GM18870 (cell line): ENCODE measurements around the gene LHPP.

ENCODE experiments used
- ATAC-seq: cut with Tn5 transposase; IDR thresholded peaks from one replicate; pipeline ENCODE4 v1.9.1; 2021; ENCODE audit warnings: moderate library complexity; ENCODE audit not compliant: unreplicated experiment

Gene LHPP

DNA sequence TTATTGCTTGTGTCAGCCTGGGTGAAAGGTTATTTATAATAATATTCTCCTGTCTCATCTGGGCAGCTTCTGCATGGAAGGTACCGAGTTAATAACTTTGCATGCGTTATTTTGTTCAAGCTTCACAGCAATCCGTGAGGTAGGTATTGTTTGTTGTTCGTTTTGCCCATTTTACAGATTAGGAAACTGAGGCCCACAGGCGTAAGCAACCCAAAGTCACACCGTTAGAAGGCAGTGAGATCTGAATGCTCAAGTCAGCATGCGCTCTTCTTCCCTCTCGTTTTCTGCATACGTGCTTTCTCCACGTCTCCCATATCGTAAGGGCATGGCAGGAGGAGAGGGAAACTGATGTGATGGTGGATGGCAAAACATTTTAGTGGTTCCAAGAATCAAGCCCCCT is 34.1 kb downstream of the LHPP start:
- ATAC-seq, result no peak

DNA sequence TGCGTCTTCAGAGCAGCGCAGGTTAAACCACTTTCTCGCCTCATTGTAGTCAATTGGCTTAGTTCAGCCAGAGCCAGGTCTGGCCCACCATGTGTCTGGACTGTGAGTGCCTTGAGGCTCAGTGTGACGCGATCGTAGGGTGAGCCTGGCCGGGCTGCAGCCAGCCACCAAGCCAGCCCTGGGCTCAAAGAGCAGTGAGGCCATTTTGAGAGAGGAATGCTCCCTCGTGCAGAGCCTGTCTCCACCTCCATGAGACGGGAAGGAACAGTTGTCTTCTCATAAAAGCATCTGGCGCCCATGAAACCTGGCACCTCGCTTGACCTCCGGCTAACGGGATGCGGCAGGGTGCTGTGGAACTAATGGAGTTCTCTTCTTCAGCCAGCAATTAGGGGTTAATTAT is 34.5 kb downstream of the LHPP start:
- ATAC-seq, result no peak

DNA sequence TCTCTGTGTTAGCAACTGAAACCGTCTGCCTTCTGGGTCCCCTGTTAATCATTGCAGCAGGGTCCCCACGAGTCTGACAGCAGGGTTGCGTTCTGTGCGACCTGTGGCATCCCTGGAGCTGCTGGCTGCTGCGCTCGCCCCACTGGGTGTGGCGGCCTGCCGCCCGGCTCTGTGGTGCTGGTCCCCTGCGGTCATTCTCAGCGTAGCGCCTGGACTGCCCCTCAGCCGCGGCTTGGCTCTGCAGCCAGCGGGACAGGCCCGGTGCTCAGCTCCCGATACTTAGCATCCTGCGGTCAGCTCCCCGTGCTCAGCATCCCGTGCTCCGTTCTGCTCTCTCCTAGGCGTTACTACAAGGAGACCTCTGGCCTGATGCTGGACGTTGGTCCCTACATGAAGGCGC is 35.0 kb downstream of the LHPP start:
- ATAC-seq, result no peak

DNA sequence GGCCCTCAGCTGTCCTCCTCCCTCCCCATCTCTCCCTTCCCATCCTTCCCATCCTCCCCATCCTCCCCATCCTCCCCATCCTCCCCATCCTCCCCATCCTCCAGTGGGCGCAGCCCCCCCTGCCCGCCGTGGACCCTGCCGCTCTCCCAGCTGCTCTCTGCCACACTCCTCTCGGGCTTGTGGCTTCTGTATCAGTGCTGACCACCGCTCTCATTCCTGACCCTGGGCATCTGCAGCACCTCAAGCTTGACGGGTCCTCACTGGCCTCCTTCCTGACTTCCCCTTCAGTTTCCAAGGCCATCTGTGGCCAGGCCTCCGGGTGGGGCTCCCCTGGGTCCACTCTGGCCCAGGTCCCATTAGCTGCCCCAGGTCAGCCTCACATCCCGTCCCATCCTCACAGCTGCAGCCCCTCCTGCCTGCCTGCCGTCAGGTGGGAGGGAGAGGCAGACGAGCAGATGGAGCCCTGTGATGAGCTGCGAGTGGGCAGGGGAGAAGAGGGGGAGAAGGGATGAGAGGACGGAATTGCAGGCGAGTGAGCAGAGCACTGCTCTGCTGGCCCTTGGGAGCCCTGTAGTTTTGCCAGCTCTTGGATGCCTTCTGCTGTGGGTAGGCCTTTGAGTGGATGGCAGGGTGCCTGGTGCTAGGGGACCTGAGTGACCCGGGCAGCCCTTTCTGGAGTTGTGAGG is 35.7 kb downstream of the LHPP start:
- no peak for ATAC-seq

DNA sequence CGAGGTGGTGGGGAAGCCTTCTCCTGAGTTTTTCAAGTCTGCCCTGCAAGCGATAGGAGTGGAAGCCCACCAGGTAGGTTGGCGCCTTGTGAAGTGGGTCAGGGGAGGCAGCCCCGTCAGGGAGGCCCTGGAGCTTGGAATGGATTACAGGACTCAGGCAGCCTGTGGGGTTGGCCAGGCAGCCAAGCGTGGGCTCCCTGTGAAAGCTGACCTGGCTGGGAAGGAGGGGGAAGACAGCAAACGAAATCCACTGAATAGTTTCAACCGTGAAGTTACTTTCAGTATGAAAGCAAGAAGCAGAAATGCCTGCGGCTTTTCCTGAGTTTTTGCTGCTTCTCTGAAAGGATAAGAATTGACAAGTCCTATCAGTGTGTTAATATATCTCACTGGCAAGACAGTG is 36.4 kb downstream of the LHPP start:
- ATAC-seq, result no peak

DNA sequence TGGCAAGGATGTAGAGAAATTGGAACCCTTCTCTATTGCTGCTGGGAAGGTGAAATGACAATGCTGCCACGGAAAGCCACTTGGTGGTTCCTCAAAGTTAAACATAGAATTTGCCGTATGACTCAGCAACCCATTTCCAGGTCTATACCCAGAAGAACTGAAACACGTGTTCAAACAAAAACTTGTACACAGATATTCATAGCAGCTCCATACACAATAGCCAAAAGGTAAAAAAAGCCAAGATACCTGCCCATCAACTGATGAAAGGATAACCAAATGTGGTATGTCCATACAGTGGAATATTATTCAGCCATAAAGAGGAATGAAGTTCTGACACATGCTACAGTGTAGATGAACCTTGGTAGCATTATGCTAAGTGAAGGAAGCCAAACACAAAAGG is 39.1 kb downstream of the LHPP start:
- no peak for ATAC-seq

DNA sequence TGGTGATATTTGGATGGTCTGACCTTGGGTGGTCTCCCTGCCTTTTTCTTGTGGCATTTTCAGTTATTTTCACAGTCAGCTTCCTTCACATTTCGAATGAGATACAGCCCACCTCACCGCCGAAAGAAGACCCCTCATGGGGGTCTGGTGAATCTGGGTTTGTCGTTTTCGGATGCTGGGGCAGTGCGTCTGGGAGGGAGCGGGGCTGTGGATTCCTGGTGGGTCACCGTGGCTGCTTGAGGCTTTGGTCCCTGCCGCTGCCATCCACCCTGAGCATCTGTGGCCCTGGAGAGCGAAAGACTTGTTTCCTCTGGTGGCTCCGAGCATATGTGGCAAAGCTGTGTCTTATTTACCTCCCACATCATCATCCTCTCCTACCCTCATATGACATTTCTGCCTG is 43.1 kb downstream of the LHPP start:
- ATAC-seq, result no peak

DNA sequence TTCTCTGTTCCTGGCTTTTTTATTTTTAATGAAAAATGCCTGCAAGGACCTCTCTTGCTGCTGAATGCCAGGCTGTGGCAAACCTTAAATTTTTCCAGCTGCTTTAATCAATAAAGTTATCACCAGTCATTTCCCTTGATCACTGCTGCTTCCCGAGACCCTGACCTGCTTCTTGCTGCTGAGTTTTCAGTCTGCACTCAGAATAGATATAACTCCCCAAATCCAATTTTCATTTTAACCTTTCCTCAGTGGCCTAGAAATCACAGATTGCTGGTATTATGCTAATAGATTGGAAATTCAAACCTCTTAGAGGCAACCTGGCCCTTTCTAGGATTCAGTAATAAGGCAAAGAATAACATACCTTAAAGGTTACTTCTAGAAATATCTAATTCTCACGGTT is 43.7 kb downstream of the LHPP start:
- ATAC-seq, result no peak

DNA sequence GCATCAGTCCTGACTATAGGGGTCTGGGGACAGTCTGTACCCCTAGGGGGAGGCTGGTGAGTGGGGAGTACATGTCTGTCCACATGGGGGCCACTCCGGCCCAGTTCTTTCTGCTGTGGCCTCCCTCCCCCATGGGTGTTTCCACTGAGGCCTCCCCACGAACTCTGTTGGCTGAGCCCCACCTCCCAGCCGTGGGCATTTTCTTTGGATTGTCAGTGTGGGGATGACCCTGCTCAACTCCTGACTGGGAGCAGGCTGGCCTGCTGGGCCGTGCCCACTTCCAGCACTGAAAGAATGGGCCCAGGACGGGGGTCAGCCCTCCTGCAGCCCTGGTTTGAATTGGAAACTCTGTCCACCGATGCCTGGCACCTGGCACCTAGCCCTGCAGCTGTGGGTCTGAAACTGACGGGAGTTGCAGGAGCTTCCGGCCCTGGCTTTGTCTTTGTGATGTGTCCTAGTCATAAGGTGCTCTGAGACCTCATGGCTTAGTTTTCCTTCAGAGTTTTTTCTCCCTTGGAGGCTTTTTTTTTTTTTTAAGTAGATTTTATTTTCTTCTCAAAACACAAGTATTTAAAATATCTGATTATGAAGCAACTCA is 46.5 kb downstream of the LHPP start:
- ATAC-seq, result no peak

DNA sequence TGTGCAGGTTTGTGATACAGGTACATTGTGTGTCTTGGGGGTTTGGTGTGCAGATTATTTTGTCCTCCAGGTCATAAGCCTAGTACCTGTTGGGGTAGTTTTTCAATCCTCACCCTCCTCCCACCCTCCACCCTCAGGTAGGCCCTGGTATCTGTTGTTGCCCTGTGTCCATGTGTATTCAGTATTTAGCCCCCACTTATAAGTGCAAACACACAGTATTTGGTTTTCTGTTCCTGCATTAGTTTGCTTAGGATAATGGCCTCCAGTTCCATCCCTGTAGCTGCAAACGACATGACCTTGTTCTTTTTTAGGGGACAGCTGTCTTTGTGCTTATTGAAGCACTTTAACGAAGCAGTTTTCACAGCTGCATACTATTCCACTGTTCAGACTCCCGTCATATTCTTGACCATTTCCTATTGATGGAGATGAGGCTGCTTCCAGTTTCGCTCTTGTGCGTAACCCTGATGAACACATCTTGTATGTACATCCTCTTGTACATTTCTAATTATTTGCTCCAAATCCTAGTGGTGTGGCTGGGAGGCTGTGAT is 47.4 kb downstream of the LHPP start:
- ATAC-seq, result no peak

DNA sequence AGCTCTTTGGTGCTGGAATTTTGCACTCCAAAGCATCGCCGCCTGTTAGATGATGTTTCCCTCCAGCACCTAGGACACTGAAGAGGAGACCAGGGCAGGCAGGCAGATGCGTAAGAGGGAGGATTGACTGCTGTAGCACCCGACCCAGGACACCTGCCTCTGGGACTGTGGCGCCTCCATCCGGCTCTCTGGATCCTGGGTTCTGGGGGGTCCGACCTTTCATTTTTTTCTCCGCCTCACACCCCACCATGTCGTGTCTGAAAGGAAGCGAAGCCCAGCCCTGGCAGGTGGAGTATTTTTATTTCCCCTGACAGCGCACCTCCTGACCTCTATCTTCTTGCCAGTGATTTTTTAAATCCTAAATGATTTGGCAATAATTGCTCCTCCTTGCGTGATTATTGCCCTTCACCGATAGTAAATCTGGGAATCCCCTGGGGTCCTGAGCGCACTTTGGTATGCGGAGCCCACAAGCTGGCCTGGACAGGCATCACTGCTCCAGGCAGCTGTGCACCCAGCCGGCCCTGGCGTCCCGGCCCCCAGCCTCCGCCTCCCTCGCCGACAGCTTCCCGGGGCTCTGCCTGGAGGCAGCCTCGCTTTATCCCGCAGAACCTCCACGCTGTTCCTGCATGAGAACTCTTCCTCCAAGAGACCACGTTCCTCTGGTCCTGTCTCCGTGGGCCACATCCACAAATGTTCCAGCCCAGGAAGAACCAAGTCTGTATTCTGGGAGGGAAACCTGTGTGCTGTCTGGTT is 48.4 kb downstream of the LHPP start:
- ATAC-seq, result no peak

DNA sequence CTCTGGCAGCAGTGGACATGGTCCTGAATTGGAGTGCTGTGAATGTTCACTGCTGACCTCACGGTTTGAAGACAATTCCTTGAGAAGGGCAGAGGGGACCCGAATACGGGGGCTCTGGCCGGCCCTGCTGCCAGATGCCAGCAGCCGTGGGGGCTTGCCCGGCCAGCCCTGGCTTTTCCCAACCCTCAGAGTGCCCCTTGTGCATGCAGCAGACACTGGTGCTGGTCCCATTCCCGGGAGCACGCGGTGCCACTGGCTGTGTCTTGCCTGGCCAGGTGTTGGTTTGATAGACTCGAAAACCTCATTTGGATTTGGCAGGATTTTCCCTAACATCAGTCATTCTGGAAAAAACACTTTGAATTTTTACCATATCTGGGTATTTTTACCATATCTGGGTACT is 49.1 kb downstream of the LHPP start:
- ATAC-seq, result no peak

DNA sequence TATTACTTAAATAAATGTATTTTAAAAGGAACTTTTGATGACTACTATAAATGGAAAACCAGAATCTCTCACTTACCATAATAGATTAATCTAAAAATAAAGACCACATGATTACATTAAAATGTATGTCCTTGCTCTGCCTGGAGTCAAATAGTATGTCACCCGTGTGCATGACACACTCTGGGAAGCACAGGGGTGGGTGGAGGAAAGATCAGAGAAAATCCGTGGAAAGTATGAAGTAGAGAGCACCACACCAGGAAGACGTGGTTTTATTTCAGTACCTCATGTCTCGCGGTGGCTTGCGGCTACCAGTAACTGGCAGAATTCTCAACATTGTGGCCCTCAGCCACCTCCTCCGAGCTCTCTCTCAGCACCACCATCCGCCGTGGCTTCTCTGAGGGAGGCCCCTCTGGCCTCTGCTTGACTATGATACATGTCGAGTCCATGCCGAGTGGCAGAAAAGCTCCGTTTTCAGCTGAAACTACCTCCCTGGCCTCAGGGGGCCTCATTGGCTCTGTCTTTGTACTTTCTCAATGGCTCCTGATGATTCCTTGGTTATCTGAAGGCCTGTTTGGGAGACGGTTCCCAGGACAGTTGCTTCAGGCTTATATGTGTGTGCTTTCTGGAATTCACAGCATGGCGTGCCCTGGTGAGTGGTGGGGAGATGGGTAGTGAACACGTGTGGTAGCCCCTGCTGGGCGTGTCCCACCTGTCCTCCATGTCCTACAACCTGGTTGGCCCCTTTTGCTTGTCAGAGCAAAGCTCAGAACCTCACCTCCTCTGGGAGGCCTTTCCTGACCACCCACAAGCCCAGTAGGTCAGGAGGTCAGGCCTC is 49.8 kb downstream of the LHPP start:
- ATAC-seq, result no peak

DNA sequence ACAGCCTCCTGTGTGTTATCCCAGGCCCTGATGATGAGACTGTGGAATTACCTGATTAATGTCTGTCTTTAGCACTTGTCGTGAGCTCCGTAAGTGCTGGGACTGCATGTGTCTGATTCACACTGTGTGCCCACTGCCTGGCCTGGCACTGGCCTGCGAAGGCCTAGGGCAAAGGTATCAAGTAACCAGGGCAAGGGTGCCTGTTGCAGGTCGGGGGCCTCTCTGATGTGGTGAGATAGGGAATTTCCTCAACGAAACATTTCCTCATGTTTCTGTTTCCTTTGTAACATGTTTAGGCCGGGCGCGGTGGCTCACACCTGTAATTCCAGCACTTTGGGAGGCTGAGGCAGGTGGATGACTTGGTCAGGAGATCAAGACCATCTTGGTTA is 50.4 kb downstream of the LHPP start:
- no peak for ATAC-seq

DNA sequence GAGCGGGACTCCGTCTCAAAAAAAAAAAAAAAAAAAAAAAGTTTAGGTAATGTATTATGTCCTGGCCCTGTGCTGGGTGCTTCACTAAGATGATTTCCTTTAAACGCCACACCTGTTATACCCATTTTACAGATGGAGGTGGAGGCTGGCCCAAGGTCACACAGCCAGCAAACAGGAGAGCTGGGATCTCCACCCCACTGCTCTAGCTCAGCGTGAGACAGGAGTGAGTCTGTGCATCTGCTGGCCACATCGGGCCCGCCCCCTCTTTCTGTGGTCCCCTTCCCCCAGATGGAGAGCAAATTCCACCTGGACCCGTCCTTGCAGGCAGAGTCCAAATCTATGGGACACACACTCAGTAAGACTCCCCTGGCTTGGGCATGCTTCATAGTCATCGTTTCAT is 51.0 kb downstream of the LHPP start:
- no peak for ATAC-seq

DNA sequence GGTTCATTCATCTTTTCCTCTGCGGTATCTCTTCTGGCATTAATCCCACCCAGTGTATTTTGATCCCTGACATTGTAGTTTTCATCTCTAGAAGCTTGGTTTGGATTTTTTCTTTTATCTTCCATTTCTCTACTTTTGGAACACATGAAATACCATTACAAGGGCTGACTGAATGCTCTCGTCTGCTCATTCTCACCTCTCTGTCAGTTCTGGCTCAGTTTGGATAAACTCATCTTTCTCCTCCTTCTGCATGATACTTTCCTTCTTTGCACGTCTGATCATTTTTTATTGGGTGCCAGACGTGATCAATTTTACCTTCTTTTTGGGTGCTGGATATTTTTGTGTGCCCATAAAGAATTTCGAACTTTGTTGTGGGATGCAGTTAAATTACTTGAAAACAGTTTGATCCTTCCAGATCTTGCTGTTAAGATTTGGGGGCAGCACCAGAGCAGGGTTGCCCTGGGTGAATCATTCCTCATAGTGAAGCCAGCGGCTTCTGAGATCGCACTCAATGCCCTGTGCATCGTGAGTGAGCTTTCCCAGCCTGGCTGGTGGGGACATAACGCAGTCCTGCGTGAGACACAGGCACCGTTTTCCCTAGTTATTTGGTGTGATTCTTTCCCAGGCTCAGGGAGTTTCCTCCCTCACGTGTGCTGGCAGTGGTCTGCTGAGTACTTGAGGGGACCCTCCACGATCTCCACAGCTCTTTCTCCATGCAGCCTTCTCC is 53.8 kb downstream of the LHPP start:
- no peak for ATAC-seq

DNA sequence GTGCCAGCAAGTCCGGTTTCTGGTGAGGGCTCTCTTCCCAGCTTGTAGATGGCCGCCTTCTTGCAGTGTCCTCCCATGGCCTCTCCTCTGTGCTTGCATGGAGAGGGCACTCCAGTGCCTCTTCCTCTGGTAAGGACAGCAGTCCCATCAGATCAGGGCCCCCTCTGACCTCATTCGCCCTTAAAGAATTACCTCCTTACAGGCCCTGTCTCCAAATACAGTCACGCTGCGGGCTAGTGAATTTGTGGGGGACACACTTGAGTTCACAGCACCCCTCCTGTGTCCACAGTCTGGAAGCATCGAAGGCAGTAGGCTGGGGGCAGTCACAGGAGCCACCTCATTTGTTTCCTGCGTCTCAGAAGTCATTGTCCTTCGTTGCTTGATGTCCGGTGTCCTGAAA is 54.6 kb downstream of the LHPP start:
- no peak for ATAC-seq

DNA sequence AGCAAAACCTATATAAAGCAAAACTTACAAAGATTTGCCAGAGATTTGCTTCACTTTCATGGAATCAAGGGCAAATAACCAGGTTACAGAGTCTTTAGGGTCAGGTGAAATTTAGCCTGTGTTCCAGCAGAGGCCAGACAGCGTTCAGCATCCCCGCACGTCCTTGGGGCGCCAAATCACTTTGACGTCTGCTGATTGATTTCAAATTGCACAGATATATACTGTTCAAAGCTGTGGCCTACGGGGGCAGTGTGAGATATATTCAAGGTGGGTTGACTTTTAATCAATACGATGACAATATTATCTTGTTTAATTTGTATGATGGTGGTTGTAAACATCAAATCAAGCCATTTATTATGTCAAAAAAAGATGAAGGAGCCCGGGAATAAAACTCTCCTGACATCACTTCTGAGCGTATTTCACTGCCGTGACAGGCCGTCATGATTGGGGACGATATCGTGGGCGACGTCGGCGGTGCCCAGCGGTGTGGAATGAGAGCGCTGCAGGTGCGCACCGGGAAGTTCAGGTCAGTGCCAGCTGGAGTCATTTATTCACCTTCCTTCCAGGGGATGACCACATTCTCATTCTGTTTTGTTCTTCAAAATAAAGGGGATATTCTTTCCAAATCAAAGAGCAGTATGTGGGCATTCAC is 55.2 kb downstream of the LHPP start:
- no peak for ATAC-seq

DNA sequence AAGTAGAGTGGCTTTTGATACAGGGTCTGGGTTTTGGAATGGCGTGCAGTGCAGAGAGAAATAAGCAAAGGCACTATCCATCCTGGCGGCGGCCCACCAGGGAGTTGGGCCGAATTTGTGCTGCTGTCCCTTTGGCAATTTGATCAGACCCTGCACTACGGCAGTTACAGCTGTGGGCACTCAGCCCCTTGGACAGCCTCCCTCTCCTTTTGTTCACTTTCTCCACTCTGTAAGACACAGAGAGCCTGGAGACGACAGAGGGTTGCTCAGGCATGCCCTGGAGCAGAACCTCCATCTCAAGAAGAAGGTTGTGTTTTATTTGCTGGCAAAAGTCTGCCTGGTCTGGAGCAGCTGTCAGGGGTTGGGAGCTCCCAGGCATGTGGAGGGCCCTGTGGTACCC is 55.8 kb downstream of the LHPP start:
- ATAC-seq, result no peak

DNA sequence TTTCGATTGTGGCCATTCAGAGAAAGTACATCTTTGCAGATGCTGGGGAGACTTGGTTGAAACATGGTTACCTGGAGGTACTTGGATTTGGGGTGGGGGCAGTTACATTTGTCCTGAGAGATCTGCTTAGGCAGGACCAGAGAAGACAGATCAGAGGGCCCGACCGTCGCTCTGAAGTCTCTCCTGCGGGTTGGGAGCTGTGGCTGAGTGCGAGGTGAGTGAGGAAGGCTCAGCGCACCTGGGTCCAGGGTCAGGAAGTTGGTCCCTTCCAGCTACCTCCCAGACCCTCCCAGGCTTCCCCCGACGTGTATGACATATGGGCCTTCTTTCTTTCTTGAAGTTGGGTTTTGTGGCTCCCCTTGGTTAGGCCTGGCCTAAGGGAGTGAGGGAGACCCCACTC is 56.3 kb downstream of the LHPP start:
- no peak for ATAC-seq
